CD8-positive, alpha-beta memory T cell (primary cell): ENCODE results near the gene PTGDR. TPM values are rescaled to one million over a fixed set of nuclear protein-coding genes. Genes with fewer than 3 reads are reported as not detected.
A peak's percentile ranks its signal among the peaks of the same experiment; 100 is the strongest.

Source experiments
- CTCF ChIA-PET: fragments of 350-600 bp; sonication (Branson Sonifier 250); formaldehyde crosslinking; loops from one replicate; lab custom pipeline; 2021; ENCODE audit warnings: antibody characterized with exemption; lab: Charles Lee
- POLR2A ChIA-PET: fragments of 350-600 bp; sonication (Branson Sonifier 250); formaldehyde crosslinking; loops from one replicate; lab custom pipeline; 2021; ENCODE audit warnings: antibody characterized with exemption; lab: Charles Lee
- DNase-seq, 5 donors: peaks; one replicate each; pipeline versions ENCODE4 v3.0.0 to v3.0.0-alpha.2; 2020 to 2022; ENCODE audit warnings: mixed read lengths in 1 of 5
- H3K27ac ChIP-seq: one replicate; pipeline ENCODE4 v1.7.0; 2013; ENCODE audit warnings: low read depth, mild to moderate bottlenecking, low read length, moderate library complexity
- H3K27me3 ChIP-seq: 2 replicates; pipeline ENCODE4 v1.7.0; 2013; ENCODE audit warnings: low read length, mild to moderate bottlenecking; ENCODE audit not compliant: insufficient read depth, poor library complexity, severe bottlenecking
- H3K36me3 ChIP-seq: 2 replicates; pipeline ENCODE4 v1.7.0; 2013; ENCODE audit warnings: mild to moderate bottlenecking, low read length, moderate library complexity; ENCODE audit not compliant: insufficient read depth
- H3K4me1 ChIP-seq: 2 replicates; pipeline ENCODE4 v1.7.0; 2013; ENCODE audit warnings: mild to moderate bottlenecking, low read length, moderate library complexity; ENCODE audit not compliant: insufficient read depth
- H3K4me3 ChIP-seq: 2 replicates; pipeline ENCODE4 v1.7.0; 2013; ENCODE audit warnings: mild to moderate bottlenecking, low read length
- H3K9me3 ChIP-seq: 2 replicates; pipeline ENCODE4 v1.7.0; 2013; ENCODE audit warnings: mild to moderate bottlenecking, low read length
- H3K27ac Mint-ChIP-seq, 8 donors: one replicate each; pipeline ENCODE4 v1.8.0; 2020 to 2021; ENCODE audit warnings: mixed read lengths in 8 of 8, mild to moderate bottlenecking in 6 of 8, inconsistent platforms in 3 of 8, moderate library complexity in 3 of 8
- H3K27me3 Mint-ChIP-seq, 2 donors: one replicate each; pipeline ENCODE4 v1.8.0; 2020 to 2021; ENCODE audit warnings: mixed read lengths in 2 of 2, mild to moderate bottlenecking in 1 of 2, moderate library complexity in 1 of 2
- H3K36me3 Mint-ChIP-seq, 3 donors: one replicate each; pipeline ENCODE4 v1.8.0; 2020 to 2021; ENCODE audit warnings: mixed read lengths in 3 of 3, inconsistent platforms in 1 of 3, mild to moderate bottlenecking in 1 of 3
- H3K4me1 Mint-ChIP-seq, 3 donors: one replicate each; pipeline ENCODE4 v1.8.0; 2020 to 2021; ENCODE audit warnings: mixed read lengths in 3 of 3, inconsistent platforms in 1 of 3, mild to moderate bottlenecking in 1 of 3
- H3K4me3 Mint-ChIP-seq, 7 donors: one replicate each; pipeline ENCODE4 v1.8.0; 2020 to 2021; ENCODE audit warnings: mixed read lengths in 7 of 7, mild to moderate bottlenecking in 6 of 7, moderate library complexity in 4 of 7, inconsistent platforms in 2 of 7
- H3K9me3 Mint-ChIP-seq, 5 donors: one replicate each; pipeline ENCODE4 v1.8.0; 2020 to 2022; ENCODE audit warnings: mixed read lengths in 5 of 5, mild to moderate bottlenecking in 3 of 5, moderate library complexity in 2 of 5, inconsistent platforms in 1 of 5
- polyA plus RNA-seq: library from polyadenylated mRNA; unstranded; fragments of 300-500 nt; fragmentation: Illumina TruSeq; gene quantifications from one replicate; pipeline ENCODE4 v1.2.3, GENCODE V29; 2021
- total RNA-seq, 2 experiments: library from RNA; stranded (reverse); gene quantifications; one replicate each; pipeline ENCODE4 v1.2.3, GENCODE V29; 2021

The PTGDR gene
- total and polyA plus RNA-seq, 3 experiments from 2014 or later = 0.66 to 50.8 (median 1.4) TPM

- no peak for DNase-seq
- Mint-ChIP-seq H3K4me1 (peaks cover 59 to 61% (median 60%) of the 10 kb centered on the region in 3 donors), H3K9me3 (no peaks in the 10 kb centered on the region), H3K4me3 (peak overlapping the region in 1 of 7 donors; percentile 4), H3K36me3 (peaks cover 18 to 46% (median 20%) of the 10 kb centered on the region in 3 donors), H3K27ac (peak overlapping the region in 6 of 8 donors; percentile 63 to 89 (median 74)), H3K27me3 (no peaks in the 10 kb centered on the region)
- ChIA-PET CTCF (no interaction called here), POLR2A (no interaction called here)
- Histone ChIP-seq H3K4me3 (no peak overlapping the region), H3K27me3 (no peaks in the 10 kb centered on the region), H3K9me3 (no peaks in the 10 kb centered on the region), H3K36me3 (no peaks in the 10 kb centered on the region), H3K27ac (no peak overlapping the region), H3K4me1 (no peaks in the 10 kb centered on the region)
Observed at GRCh38 chr14:52275372-52275771, 7.9 kb downstream of the PTGDR start.

- Mint-ChIP-seq H3K27me3 (no peaks in the 10 kb centered on the region), H3K4me1 (peaks cover 53 to 58% (median 54%) of the 10 kb centered on the region in 3 donors), H3K9me3 (no peaks in the 10 kb centered on the region), H3K4me3 (no peak overlapping the region), H3K36me3 (peaks cover 14 to 44% (median 17%) of the 10 kb centered on the region in 3 donors), H3K27ac (peak overlapping the region in 1 of 8 donors; percentile 8)
- H3K36me3 ChIP-seq = no peaks in the 10 kb centered on the region
- CTCF ChIA-PET = no interaction called here
- POLR2A ChIA-PET = no interaction called here
- no peaks in the 10 kb centered on the region for H3K9me3 ChIP-seq
- no peak for DNase-seq
- no peak overlapping the region for H3K27ac ChIP-seq
- peaks cover 5% of the 10 kb centered on the region for H3K4me1 ChIP-seq
- H3K4me3 ChIP-seq = no peak overlapping the region
- H3K27me3 ChIP-seq = no peaks in the 10 kb centered on the region
Observed at GRCh38 chr14:52277552-52277951, 10.1 kb downstream of the PTGDR start.

GRCh38 chr14:52279408-52279807 lies 11.9 kb downstream of the PTGDR start:
- ChIA-PET POLR2A (no interaction called here), CTCF (interaction anchor here (1.3 kb wide), 1 partner anchor 21 kb away, joined by 3 read pairs; no protein-coding TSS in a partner anchor)
- Mint-ChIP-seq H3K27me3 (no peaks in the 10 kb centered on the region), H3K9me3 (no peaks in the 10 kb centered on the region), H3K27ac (peak overlapping the region in 5 of 8 donors; percentile 19 to 68 (median 45)), H3K4me1 (peaks cover 38 to 45% (median 40%) of the 10 kb centered on the region in 3 donors), H3K4me3 (no peak overlapping the region), H3K36me3 (peaks cover 11 to 37% (median 17%) of the 10 kb centered on the region in 3 donors)
- H3K36me3 ChIP-seq = no peaks in the 10 kb centered on the region
- no peak overlapping the region for H3K27ac ChIP-seq
- DNase-seq = no peak
- no peak overlapping the region for H3K4me3 ChIP-seq
- no peaks in the 10 kb centered on the region for H3K27me3 ChIP-seq
- peaks cover 5% of the 10 kb centered on the region for H3K4me1 ChIP-seq
- no peaks in the 10 kb centered on the region for H3K9me3 ChIP-seq

GRCh38 chr14:52283099-52283498 lies 15.6 kb downstream of the PTGDR start:
- CTCF ChIA-PET = interaction anchor here (1.3 kb wide), 1 partner anchor 11 kb away, joined by 4 read pairs; no protein-coding TSS in a partner anchor
- H3K9me3 ChIP-seq = no peaks in the 10 kb centered on the region
- peaks cover 32% of the 10 kb centered on the region for H3K4me1 ChIP-seq
- peaks cover 0 to 3% of the 10 kb centered on the region in 2 donors for H3K27me3 Mint-ChIP-seq
- peaks cover 0 to 16% (median 5%) of the 10 kb centered on the region in 3 donors for H3K36me3 Mint-ChIP-seq
- H3K27ac Mint-ChIP-seq = peak overlapping the region in 3 of 8 donors; percentile 42 to 63 (median 44)
- no peak overlapping the region for H3K4me3 Mint-ChIP-seq
- no peak for DNase-seq
- no peak overlapping the region for H3K27ac ChIP-seq
- POLR2A ChIA-PET = no interaction called here
- peaks cover 0 to 20% (median 15%) of the 10 kb centered on the region in 5 donors for H3K9me3 Mint-ChIP-seq
- no peak overlapping the region for H3K4me3 ChIP-seq
- H3K4me1 Mint-ChIP-seq = peaks cover 51 to 63% (median 56%) of the 10 kb centered on the region in 3 donors
- H3K36me3 ChIP-seq = no peaks in the 10 kb centered on the region
- H3K27me3 ChIP-seq = no peaks in the 10 kb centered on the region

- Mint-ChIP-seq H3K9me3 (peaks cover 10 to 50% (median 31%) of the 10 kb centered on the region in 5 donors), H3K27ac (peak overlapping the region in 4 of 8 donors; percentile 0 to 61 (median 28)), H3K4me3 (peak overlapping the region in 6 of 7 donors; percentile 25 to 65 (median 46)), H3K36me3 (peaks cover 0 to 25% (median 0%) of the 10 kb centered on the region in 3 donors), H3K27me3 (peaks cover 0 to 3% of the 10 kb centered on the region in 2 donors), H3K4me1 (peaks cover 34 to 45% (median 35%) of the 10 kb centered on the region in 3 donors)
- no peaks in the 10 kb centered on the region for H3K36me3 ChIP-seq
- CTCF ChIA-PET = interaction anchor here (0.7 to 1.4 kb wide), 2 partner anchors 8 to 153 kb away, joined by 3 to 5 read pairs; no protein-coding TSS in a partner anchor
- no peak overlapping the region for H3K27ac ChIP-seq
- no peaks in the 10 kb centered on the region for H3K9me3 ChIP-seq
- H3K27me3 ChIP-seq = no peaks in the 10 kb centered on the region
- DNase-seq = peak in 1 of 5 donors; percentile 8
- POLR2A ChIA-PET = no interaction called here
- peaks cover 26% of the 10 kb centered on the region for H3K4me1 ChIP-seq
- no peak overlapping the region for H3K4me3 ChIP-seq
Observed at GRCh38 chr14:52286661-52287649, 19.5 kb downstream of the PTGDR start.

- Histone ChIP-seq H3K36me3 (no peaks in the 10 kb centered on the region), H3K9me3 (no peaks in the 10 kb centered on the region), H3K4me1 (peaks cover 15% of the 10 kb centered on the region), H3K4me3 (no peak overlapping the region), H3K27me3 (no peaks in the 10 kb centered on the region), H3K27ac (no peak overlapping the region)
- Mint-ChIP-seq H3K27me3 (no peaks in the 10 kb centered on the region), H3K27ac (peak overlapping the region in 2 of 8 donors; percentile 26 to 74), H3K4me1 (peaks cover 30 to 52% (median 32%) of the 10 kb centered on the region in 3 donors), H3K9me3 (peaks cover 0 to 4% (median under 1%) of the 10 kb centered on the region in 5 donors), H3K36me3 (peaks cover 0 to 5% (median 1%) of the 10 kb centered on the region in 3 donors), H3K4me3 (no peak overlapping the region)
- DNase-seq = no peak
- POLR2A ChIA-PET = no interaction called here
- CTCF ChIA-PET = no interaction called here
Observed at GRCh38 chr14:52296378-52296777, 28.9 kb downstream of the PTGDR start.

GRCh38 chr14:52298795-52299194 lies 31.3 kb downstream of the PTGDR start:
- Mint-ChIP-seq H3K4me1 (peaks cover 47 to 76% (median 52%) of the 10 kb centered on the region in 3 donors), H3K9me3 (no peaks in the 10 kb centered on the region), H3K4me3 (no peak overlapping the region), H3K27me3 (peaks cover 0 to 3% of the 10 kb centered on the region in 2 donors), H3K36me3 (peaks cover 0 to 5% (median 0%) of the 10 kb centered on the region in 3 donors), H3K27ac (peak overlapping the region in 2 of 8 donors; percentile 17 to 32)
- Histone ChIP-seq H3K27me3 (no peaks in the 10 kb centered on the region), H3K36me3 (no peaks in the 10 kb centered on the region), H3K4me1 (peaks cover 15% of the 10 kb centered on the region), H3K27ac (no peak overlapping the region), H3K9me3 (no peaks in the 10 kb centered on the region), H3K4me3 (no peak overlapping the region)
- no peak for DNase-seq
- ChIA-PET POLR2A (no interaction called here), CTCF (interaction anchor here (0.9 to 2.4 kb wide), 8 partner anchors 9 to 255 kb away, joined by 3 to 10 read pairs (median 4); no protein-coding TSS in a partner anchor)
